Right atrium auricular region (tissue), 2 donors: Measurements from ENCODE around the gene XIST. TPM values are rescaled to one million over a fixed set of nuclear protein-coding genes. Genes with fewer than 3 reads are reported as not detected.
"Not testable (repeated sequence)": the region's sequence is repeated elsewhere in the genome, so short reads cannot be mapped to it uniquely, and the experiment has no call there.

Experiments used
- DNase-seq: peaks from one replicate; pipeline ENCODE4 v3.0.0-alpha.2; 2019; ENCODE audit warnings: low spot score
- H3K27ac ChIP-seq, 2 donors: fragments of 200-600 bp; sonication (generic); 1 replicate in 1 of 2; 2 replicates in 1 of 2; pipeline ENCODE4 v1.5.1; 2016 to 2019
- H3K27me3 ChIP-seq, 2 donors: fragments of 200-600 bp; sonication (generic); one replicate each; pipeline versions ENCODE4 v1.5.1 to v1.6.0; 2017 to 2019
- H3K36me3 ChIP-seq: fragments of 200-600 bp; sonication (generic); one replicate; pipeline ENCODE4 v1.5.1; 2016
- H3K4me1 ChIP-seq, 2 donors: fragments of 200-600 bp; sonication (generic); one replicate each; pipeline versions ENCODE4 v1.5.1 to v1.6.0; 2017 to 2019
- H3K4me3 ChIP-seq, 2 donors: fragments of 200-600 bp; sonication (generic); 1 replicate in 1 of 2; 2 replicates in 1 of 2; pipeline ENCODE4 v1.5.1; 2017 to 2019; ENCODE audit warnings: mild to moderate bottlenecking in 1 of 2, moderate library complexity in 1 of 2
- H3K9me3 ChIP-seq, 2 donors: fragments of 200-600 bp; sonication (generic); one replicate each; pipeline ENCODE4 v1.5.1; 2019
- CTCF ChIP-seq, 2 donors: fragments of 200-600 bp; sonication (generic); IDR thresholded peaks; one replicate each; pipeline ENCODE4 v1.5.1; 2019; ENCODE audit warnings: antibody characterized with exemption in 2 of 2
- total RNA-seq, 2 donors: library from RNA; depleted of rRNA; stranded (reverse); fragments of >200 nt; gene quantifications; one replicate each; pipeline ENCODE4 v1.1.0, GENCODE V29; 2016

XIST gene
- total RNA-seq, 2 donors from 2014 or later = 73.0 to 81.0 TPM

DNA sequence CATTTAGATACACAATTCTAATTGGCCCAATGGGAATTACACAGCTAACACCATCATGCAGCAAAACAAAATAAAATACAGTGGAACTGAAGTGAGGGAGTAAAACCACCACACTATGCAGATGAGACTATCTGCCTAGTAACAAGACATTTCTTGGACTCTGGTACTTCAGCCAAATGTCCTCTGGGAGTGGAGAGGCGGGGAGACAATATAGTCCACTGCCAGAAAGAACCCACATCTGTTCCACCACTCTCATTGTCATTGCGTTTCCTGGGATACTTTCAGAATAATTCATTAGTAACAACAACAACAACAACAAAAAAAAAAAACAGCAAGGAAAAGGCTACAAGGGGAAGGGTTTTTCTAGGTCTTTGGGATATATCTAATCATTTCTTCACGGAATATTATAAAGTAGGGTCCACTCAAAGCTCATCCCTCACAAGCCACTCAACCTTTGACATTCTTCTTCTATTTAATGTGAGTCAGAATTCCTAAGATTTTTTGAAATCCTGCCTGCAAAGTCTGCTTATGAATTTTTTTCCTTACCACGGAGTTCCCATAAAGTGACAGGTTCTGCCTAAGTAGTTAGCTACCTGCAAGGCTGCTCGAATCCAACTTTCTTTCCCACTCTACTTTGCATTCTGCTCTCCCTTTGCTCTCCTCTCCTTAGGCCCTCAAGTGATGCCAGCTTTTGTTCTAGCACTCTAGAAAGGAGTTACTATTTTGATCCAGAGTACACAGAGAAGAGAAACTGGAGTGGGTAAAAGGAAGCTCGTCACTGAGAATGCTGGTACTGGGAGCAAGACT, 34.9 kb downstream of the XIST start:
- H3K27ac ChIP-seq = no peak overlapping the region
- peaks cover 5% of the 10 kb centered on the region for H3K36me3 ChIP-seq
- no peaks in the 10 kb centered on the region for H3K9me3 ChIP-seq
- H3K4me1 ChIP-seq = no peaks in the 10 kb centered on the region
- TF ChIP-seq CTCF (IDR thresholded peaks at IDR 0.05) = no peak
- H3K27me3 ChIP-seq = no peaks in the 10 kb centered on the region
- no peak overlapping the region for H3K4me3 ChIP-seq
- DNase-seq = no peak

DNA sequence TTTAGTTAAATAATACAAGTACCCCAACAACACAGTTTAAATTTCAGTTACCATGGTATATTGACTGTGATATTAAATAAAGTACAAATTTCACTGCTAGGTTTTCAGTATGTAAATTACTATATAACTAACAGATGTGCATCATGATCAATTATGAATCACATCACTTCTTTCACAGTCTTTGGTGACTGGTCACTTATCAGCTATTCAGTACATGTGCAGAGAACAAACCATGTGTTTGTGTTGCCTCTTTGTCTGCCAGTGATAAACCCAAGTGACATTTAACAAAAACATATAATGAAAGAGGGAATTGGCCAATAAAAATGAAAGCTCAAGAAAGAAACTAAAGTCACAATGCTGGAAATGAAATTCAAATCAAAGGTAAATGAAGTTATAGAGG, 40.3 kb downstream of the XIST start:
- H3K27ac ChIP-seq = no peak overlapping the region
- no peaks in the 10 kb centered on the region for H3K36me3 ChIP-seq
- H3K27me3 ChIP-seq = no peaks in the 10 kb centered on the region
- H3K9me3 ChIP-seq = no peaks in the 10 kb centered on the region
- no peak for TF ChIP-seq CTCF (IDR thresholded peaks at IDR 0.05)
- no peak overlapping the region for H3K4me3 ChIP-seq
- no peaks in the 10 kb centered on the region for H3K4me1 ChIP-seq
- DNase-seq = no peak

DNA sequence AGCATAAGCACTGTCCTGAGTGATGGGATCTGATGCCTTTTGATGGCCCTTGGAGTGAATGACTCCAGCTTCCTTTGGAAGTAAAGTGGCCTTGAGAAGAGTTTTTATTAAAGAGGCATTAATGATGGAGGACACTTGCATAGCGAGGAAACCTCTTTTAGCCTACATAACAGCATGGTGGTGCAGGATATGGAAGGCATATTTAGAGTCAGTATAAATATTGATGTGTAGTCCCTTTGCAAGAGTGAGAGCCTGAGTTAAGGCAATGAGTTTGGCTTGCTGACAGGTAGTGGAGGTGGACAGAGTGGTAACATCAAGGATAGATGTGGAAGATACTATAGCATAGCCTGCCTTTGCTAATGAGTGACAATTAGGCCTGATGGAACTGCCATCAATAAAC, 48.4 kb downstream of the XIST start:
- H3K4me3 ChIP-seq, H3K36me3 ChIP-seq: not testable (repeated sequence)

DNA sequence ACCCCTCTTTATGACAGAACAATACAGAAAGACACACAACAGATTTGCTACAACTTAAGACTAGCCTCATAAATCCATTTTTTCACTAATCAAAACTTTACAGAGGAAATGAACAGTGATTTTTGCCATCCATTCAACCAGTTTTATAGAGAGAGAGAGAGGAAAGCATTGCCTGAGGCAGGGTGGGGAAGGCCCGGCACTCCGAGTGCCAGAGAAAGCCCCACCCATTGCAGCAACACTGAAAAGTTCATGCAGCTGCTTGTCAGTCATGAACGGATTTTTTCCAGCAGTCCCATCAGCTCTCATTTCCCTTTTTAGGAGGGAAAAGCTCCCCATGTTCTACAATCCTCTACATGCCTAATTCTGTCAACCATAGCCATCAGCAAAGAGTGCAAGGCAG, 52.6 kb downstream of the XIST start:
- no peaks in the 10 kb centered on the region for H3K36me3 ChIP-seq
- H3K27me3 ChIP-seq = no peaks in the 10 kb centered on the region
- no peak overlapping the region for H3K27ac ChIP-seq
- DNase-seq = no peak
- no peak overlapping the region for H3K4me3 ChIP-seq
- no peaks in the 10 kb centered on the region for H3K9me3 ChIP-seq
- H3K4me1 ChIP-seq = no peaks in the 10 kb centered on the region
- TF ChIP-seq CTCF (IDR thresholded peaks at IDR 0.05) = no peak

More for the DNA sequence above, 48.4 kb downstream of the XIST start:
- not testable (repeated sequence) for H3K27me3 ChIP-seq, H3K27ac ChIP-seq, H3K9me3 ChIP-seq, H3K4me1 ChIP-seq, DNase-seq

DNA sequence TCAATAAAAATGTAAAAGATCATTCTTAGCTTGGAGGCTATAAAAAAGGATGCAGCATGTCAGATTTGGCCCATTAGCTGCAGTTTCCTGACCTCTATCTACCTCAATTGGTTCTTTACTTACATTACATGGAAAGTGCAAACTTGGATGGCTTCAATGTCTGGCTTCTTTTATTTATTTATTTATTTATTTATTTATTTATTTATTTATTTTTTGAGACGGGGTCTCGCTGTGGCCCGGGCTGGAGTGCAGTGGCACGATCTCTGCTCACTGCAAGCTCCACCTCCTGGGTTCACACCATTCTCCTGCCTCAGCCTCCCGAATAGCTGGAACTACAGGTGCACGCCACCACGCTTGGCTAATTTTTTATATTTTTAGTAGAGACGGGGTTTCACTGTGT, 60.0 kb downstream of the XIST start:
- not testable (repeated sequence) for H3K4me3 ChIP-seq, H3K27me3 ChIP-seq, H3K4me1 ChIP-seq, DNase-seq, H3K27ac ChIP-seq, H3K36me3 ChIP-seq, H3K9me3 ChIP-seq

- no peaks in the 10 kb centered on the region for H3K36me3 ChIP-seq
- H3K27ac ChIP-seq = no peak overlapping the region
- no peaks in the 10 kb centered on the region for H3K4me1 ChIP-seq
- no peaks in the 10 kb centered on the region for H3K9me3 ChIP-seq
- H3K4me3 ChIP-seq = no peak overlapping the region
- H3K27me3 ChIP-seq = no peaks in the 10 kb centered on the region
- no peak for TF ChIP-seq CTCF (IDR thresholded peaks at IDR 0.05)
- no peak for DNase-seq
These were observed 67.0 kb downstream of the XIST start for GRCh38 chrX:73785493-73785892.
